Activated CD4-positive, alpha-beta T cell treated with anti-CD3 and anti-CD28 coated beads, Interleukin-2, amount 50 U/mL, for 24 hours (primary cell): ENCODE measurements around the gene UBASH3B.

Experiments used
- DNase-seq, 2 donors: peaks; one replicate each; pipeline ENCODE4 v3.0.0-alpha.2; 2020; ENCODE audit warnings: low read depth in 1 of 2, low spot score in 1 of 2

The UBASH3B gene

DNA sequence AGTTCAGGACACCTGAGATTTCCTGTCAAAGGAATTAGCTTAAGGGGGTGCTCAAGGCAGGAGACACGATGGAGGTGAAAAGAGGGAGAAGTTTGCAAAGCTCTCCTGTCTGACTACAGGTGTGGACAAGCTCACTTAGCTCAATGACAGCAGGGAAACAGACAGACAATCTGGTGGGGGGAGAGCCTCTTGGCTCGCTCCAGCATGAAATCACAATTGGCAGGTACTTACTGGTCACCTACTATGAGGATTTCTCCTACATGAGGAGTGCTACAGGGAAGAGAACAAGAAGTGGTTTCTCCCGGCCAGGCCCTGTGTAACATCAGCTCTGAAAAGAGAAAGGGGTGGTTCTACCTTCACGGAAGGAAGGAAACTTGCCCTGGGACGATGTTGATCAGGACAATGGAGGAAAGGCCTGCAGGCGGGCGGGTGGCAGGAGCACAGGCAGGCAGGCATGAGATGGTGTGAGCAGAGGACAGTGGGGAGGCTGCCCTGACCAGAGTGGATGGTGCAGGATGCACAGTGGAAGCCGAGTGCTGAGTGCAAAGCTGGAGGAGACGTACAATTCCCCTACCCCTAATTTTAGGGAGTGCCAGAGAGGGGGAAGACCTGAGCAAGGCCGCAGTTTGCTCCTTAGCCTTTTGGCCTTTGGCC is 124.9 kb downstream of the UBASH3B start:
- DNase-seq = no peak

DNA sequence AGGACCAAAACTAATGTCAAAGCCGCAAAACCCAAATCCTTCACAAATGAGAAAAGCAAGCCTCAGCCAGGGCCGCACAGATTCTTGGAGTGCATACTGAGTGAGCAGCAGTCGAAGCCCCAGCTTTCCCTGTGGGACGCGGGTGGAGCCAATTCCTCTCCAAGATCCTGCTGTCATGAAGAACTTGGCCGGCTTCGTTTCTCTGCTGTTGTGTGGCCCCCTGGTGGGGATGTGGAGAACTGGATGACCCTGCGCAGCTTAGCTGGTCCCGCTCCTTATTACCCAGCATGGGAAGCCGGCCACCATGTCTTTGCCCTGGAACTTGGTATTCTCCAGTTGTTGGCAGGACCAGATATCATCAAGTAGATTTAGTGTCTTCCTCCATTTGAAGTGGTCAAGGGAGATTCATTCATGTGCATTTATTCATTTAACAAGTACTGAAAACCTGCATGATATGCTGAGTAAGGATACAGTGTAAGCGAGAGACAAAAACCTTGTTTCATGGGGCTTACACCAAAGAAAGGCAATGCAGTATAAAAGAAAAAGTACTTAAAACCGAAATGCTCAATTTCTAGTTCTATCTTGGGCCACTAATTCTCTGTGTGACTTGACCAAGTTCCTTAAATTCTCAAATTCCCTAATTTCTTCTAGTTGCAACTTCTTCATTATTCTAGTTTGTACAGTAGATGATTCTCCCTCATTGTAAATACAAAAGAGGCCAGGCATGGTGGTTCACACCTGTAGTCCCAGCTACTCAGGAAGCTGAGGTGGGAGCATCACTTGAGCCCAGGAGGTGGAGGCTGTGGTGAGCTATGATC is 126.1 kb downstream of the UBASH3B start:
- DNase-seq = peak; percentile 65 to 73

- DNase-seq = no peak
These were observed 126.7 kb downstream of the UBASH3B start for GRCh38 chr11:122782222-122782621.

- no peak for DNase-seq
These were observed 128.9 kb downstream of the UBASH3B start for GRCh38 chr11:122784325-122784955.

DNA sequence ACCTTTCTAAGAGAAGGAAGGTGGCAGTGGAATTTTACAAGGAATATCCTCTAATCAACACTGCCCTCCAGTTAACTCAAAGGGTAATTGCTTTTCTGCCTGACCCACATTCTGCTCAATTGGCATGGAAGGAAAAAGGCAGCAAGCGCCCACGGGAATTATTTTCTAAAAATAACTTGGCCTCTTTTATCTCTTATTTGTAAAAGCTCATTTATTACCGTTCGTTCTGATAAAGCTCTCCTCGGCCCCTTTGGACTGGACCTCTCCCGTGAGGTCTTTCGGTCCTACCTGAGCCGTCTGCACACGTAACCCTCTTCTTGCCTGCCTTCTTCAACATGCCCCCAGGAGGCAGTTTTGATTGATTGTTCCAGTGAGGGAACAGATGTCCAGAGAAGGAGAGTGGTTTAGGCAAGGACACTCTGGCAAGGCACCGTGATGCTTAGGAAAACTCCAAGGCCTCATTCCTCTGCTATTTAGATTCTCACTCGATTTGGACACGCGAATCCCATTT is 129.6 kb downstream of the UBASH3B start:
- DNase-seq = no peak

- no peak for DNase-seq
These were observed 131.4 kb downstream of the UBASH3B start for GRCh38 chr11:122786896-122787295.

DNA sequence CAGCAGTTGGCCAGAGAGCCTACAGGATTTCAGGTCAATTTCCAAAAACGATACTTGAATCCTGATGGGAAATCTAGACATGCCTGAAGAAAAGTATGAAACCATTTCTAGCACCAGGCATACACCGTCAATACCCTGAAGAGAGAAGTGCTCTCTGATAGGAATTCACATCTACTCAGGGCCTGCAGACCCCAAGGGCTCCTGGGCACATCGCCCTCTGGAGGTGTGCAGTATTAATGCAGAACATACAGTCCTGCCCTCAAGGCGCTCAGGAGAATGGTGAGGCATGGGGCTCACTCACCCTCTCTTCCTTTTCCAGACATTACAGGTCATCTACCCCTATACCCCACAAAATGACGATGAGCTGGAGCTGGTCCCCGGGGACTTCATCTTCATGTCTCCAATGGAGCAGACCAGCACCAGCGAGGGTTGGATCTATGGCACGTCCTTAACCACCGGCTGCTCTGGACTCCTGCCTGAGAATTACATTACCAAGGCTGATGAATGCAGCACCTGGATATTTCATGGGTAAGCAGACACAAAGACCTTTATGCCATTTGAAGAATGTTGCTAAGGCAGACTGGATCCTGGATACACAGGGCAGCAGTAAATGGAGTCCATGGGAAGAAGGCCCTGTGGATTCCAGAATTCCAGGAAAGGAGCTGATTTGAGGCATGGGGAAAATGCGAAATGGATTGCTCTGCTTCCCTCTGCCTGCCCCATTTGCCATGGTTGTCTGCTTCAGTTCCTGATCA is 133.4 kb downstream of the UBASH3B start:
- DNase-seq = no peak

DNA sequence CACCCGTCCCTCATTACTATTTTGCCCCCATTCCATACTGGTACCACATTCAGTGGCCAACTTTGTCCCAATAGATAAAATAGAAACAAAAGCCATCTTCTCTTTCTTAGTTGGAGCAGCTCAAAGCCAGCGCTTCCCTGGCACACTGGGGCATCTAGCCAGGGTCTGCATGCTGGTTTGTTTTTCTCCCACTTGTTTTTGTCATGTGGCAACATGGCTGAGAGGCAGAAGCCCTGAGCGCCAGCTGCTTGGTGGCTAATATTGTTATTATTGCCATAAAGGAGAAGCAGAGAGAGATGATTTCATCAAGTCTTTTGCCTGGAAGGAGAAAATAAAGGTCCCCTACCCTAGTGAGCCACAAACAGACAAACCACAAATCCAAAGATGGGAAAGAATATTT is 134.4 kb downstream of the UBASH3B start:
- no peak for DNase-seq

GRCh38 chr11:122791411-122791810 is 135.9 kb downstream of the UBASH3B start:
- DNase-seq = no peak

GRCh38 chr11:122791836-122792235 is 136.3 kb downstream of the UBASH3B start:
- no peak for DNase-seq

- DNase-seq = no peak
These were observed 138.0 kb downstream of the UBASH3B start for GRCh38 chr11:122793515-122793914.

- no peak for DNase-seq
These were observed 139.8 kb downstream of the UBASH3B start for GRCh38 chr11:122795307-122795706.

DNA sequence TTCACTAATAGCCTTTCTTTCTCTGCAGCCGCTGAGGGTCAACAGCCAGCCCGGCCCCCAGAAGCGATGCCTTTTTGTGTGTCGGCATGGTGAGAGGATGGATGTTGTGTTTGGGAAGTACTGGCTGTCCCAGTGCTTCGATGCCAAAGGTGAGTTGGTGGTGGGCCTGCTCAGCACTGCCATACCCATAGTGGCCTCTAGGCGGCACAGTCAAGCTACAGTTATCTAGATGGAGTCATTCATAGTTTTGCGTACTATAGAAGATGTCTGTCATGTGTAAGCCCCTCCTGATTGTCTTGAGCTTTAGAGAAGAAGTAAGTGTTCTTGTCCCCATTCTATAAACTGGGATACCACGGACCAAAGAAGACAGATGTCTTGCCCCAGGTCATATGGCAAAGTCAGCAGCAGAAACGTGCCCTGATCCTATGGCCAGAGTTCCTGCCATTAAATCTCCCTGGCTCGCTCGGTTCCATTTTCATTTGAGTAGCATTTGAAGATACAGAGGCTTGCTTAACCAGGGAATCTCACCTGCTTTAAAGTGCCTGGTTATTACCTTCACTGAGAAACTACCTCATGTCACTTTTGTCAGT is 140.7 kb downstream of the UBASH3B start:
- peak; percentile 50 to 63 for DNase-seq

DNA sequence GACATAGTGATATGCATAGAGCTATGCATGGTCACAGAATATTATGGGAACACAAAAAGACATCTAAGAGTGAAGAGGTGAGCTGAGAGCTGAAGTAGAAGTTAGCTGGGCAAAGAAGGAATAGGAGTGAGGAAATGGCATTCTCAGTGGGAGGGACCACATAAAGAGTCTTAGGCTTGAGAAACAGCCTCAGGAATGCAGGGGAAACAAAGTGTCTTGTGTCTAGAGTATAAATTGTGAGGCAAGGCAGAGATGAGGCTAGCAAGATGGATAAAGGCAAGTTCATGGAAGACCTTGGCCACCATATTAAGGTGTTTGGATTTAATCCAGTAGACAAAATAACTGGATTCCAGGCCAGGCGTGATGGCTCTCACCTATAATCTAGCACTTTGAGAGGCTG is 142.1 kb downstream of the UBASH3B start:
- DNase-seq = no peak

DNA sequence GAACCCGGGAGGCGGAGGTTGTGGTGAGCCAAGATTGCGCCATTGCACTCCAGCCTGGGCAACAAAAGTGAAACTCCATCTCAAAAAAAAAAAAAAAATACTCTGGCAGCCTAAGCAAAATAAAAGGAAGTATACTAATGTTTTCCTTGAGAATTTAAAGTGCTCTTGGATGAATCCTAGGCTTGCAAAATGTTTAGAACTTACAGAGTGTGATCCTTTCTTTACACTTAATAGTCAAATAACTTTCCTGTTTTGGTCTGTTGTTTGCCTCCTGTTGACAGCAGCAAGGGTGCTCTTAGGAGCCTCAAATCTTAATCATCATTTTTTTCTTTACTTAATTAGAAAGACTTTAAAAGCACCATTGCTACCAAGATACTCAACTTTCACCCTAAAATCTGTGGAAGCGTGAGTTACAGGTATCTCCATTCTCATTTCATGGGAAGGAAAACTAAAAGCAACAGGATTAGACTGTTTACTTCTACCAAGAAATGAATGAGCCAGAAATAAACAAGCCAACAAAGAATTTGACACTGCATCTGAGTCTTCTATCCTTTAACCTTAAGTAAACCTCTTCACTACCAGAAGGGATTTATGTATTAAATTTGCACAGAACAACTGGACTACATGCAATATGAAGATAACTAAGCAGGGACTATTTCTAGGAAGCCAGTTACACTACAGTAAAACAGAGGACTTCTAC is 144.0 kb downstream of the UBASH3B start:
- DNase-seq = no peak

DNA sequence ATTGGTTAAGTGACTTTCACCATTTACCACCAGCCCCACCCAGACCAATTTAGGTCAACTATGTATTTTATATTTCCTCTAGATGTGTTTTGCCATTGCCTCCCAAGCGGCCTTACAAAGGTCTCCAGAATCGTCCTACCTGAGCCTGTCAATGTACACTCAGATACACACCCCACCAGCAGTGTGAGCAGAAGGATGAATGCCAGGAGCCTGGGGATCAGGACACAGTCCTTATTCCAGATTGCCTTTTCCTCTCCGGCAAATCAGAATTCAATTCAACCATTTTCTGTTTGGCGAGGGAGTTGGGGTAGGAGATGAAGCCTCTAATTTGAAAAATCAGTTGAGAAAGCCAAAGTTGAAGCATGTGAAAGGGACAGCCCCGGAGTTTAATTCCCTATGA is 147.4 kb downstream of the UBASH3B start:
- no peak for DNase-seq

DNA sequence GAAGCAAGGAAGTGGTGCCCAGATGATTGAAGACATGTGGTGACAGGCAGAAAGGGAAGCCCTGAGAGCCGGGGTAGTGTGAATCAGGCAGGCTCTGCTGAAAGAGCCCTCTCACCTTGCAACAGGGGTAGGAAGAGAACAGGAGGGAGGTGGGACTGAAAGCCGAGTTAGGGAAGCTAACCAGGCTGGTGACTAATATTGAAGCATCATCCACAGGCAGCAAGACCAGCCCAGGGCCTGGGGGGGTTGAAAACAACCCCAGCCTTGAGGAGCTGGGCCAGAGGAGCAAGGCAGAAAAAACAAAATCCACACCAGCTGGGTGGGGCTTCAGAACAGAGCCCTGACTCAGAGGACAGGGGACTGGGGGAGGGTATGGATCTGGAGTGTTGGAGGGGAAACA is 147.8 kb downstream of the UBASH3B start:
- DNase-seq = no peak

DNA sequence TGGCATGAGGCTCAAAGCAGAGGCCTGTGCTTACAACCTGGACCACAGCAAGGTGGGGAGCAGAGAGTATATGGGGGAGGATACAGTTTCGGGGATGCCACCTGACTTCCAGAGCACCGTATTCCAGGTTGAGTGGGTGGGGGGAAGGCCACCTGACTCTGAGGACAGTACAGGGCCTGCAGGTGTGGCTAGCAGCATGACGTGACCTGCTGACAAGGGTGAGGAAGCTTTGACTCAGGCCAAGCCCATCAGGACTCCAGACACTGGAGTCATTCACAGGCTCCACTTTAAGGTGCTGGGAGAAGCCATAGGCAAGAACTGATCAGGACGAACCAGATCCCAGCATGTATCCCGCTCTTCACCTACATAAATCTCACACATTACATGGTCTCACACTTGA is 148.2 kb downstream of the UBASH3B start:
- no peak for DNase-seq

DNA sequence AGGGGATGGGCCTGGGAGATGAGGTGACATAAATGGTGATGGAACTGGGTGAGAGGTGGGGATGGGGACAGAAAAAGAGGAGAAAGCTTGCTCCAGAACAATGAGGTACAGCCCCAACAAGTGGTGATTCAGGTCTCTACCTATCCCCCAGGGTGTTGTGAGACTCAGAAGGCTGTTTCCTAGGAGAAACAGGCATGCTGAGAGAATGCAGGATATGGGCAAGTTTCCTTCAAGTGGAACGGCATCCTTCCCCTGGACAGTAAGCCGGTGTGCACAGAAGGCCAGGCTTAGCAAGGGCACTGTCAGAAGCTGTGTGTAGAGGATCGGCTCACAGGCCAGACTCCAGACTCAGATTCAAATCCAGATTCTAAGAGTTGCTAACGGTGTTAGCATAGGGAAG is 148.6 kb downstream of the UBASH3B start:
- DNase-seq = no peak

GRCh38 chr11:122804796-122805195 is 149.3 kb downstream of the UBASH3B start:
- DNase-seq = no peak
